Body of pancreas (tissue), 4 donors: ENCODE measurements around the gene RNU7-1.

Experiments
- CTCF ChIP-seq, 7 experiments: fragments of 450-650 bp in 4 of 7; fragments of 200-600 bp in 3 of 7; sonication (generic) in 3 of 7; IDR thresholded peaks; one replicate each; pipeline ENCODE4 v1.5.1; 2016 to 2019; ENCODE audit warnings: antibody characterized with exemption in 7 of 7
- POLR2A ChIP-seq, 3 donors: fragments of 450-650 bp; IDR thresholded peaks; one replicate each; pipeline ENCODE4 v1.6.1; 2016; ENCODE audit warnings: antibody characterized with exemption in 3 of 3, mild to moderate bottlenecking in 2 of 3

DNA sequence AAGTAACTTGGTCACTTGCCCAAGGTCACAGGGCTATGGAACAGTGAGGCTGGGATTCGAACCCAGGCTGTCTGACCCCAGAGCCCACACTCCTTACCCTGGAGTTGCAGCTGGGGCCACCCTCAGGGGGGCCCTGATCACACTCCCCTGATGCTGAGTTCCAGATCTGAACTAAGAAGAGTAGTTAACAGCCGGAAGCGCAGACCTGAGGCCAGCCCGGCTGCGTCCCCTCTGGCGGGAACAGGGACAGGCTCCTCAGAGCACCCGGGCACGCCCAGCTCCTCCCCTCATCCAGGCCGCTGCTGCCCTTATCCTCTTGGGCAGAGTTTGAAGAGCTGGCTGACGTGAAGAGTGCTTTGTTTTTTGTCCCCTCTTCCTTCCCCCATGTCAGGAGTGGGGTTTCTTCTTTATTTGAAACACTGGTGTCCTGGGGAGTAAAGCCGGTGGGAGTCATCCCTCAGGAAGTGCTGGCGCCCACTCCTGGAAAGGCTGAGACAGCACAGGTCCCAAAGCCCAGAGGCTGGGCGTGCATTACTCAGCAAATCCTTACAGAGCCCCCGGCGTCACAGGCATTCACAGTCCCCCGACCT, 18.2 kb downstream of the RNU7-1 start:
- TF ChIP-seq POLR2A (IDR thresholded peaks at IDR 0.05) = no peak
- peak; percentile 21 to 59 (median 33) for TF ChIP-seq CTCF (IDR thresholded peaks at IDR 0.05)
